ENCODE measurements around the gene TNFSF13B.

The TNFSF13B gene

GRCh38 chr13:108349269-108349668 lies 79.8 kb downstream of the TNFSF13B start:
- DNase-seq (ENCODE audit: low read depth): no peak

GRCh38 chr13:108350579-108350978 lies 81.1 kb downstream of the TNFSF13B start:
- no peak for DNase-seq (ENCODE audit: low read depth)

DNA sequence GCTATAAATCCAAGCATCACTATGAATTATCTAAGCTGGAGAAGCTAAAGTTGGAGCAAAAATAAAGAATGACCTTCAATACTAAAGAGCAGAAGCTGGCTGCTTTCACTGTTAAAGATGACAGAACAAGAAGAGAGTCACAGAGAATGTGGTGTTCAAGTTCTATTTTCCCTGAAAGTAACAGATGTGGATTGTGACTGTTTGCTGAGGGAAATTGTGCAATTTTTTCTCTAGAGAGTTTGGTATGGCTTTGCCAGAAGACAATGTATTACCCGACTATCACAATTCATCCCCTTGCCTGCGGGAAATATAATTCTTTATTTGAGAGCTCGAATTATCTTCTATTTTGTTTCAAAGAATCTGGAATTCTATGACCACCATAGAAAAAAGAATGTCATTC lies 83.1 kb downstream of the TNFSF13B start:
- no peak for DNase-seq (ENCODE audit: low read depth)

GRCh38 chr13:108357228-108357627 lies 87.7 kb downstream of the TNFSF13B start:
- no peak for DNase-seq (ENCODE audit: low read depth)
